ENCODE measurements around the gene TWF2. TPM values are rescaled to one million over a fixed set of nuclear protein-coding genes. Genes with fewer than 3 reads are reported as not detected.

TWF2 gene
- total RNA-seq, result 113 and 128 TPM in 2 replicates

DNA sequence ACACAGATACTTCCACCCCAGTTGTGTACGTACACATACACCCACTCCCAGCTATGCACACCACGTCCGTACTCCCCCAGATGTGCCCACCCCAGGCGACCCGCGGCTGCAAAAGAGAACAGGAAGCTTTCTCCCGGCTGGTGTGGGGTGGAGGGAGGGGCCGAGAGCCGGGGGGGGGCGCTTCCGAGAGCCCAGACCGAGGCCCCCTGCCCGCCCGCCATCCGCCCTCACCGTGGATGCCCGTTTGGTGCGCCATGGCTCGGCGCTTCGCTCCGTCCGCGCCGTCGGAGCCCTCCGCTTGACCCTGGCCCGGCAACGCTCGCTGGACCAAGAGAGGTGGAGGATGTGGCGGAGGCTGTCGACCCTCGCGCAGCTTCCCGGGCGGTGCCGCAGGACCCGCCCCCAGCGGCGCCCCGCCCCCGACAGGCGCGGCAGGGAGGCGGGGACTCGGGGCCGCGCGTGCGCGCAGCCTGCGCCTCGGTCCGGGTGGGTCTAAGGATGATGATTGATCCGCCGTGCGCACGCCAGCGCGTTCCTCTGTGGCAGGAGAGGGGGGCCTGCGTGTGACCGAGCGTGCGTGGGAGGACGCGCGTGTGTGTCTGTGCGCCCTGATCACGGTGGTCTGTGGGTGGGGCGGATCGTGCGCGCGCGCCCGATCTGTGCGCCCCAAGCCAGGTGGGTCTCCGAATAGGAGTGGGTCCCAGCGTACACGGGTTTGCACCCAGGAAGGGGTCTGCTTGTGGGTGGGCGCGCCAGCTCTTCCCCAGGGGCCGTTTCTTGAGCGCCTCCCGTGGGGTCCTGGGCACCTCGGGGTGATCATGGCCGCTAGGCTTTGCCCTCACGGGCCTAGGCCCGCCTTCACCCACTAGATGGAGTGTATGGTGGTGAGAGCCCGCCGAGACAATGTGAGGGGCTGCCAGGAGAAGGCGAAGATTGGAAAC, at the start of gene TWF2:
Gene TWF2 (minus strand): TSS at position 398 of the 941 bp plus-strand sequence. CDS start 142 bp downstream, at position 256.

DNA sequence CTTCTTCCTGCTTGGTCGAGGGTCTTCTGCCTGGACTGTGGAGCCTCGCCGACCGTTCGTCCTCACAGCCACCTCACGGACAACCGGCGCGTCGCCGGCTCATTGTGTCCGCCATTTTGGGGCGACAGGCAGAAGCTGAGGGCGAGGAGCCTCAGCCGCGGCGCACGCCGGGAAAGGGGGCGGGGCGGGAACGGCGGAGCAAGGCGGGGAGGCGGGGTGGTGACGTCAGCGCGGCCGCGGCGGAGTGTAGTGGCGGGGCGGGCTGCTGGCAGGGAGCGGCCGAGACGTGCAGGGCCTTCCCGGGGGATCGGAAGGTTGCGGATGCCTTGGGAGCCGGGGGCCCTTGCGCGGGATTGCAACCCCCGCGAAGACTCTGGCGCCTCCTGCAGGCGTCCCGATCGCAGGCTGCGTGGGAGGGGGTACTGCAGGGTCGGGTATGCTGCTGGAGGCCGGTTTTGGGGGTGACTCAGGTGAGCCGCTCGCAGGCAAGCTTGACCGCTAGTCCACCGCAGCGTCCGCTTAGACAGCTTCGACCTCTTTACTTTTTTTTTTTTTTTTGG, 39.6 kb upstream of the TWF2 start, which contains the start of gene WDR82:
Gene WDR82 (minus strand): TSS at position 140 of the 560 bp plus-strand sequence. CDS start 288 bp downstream, outside the sequence.

DNA sequence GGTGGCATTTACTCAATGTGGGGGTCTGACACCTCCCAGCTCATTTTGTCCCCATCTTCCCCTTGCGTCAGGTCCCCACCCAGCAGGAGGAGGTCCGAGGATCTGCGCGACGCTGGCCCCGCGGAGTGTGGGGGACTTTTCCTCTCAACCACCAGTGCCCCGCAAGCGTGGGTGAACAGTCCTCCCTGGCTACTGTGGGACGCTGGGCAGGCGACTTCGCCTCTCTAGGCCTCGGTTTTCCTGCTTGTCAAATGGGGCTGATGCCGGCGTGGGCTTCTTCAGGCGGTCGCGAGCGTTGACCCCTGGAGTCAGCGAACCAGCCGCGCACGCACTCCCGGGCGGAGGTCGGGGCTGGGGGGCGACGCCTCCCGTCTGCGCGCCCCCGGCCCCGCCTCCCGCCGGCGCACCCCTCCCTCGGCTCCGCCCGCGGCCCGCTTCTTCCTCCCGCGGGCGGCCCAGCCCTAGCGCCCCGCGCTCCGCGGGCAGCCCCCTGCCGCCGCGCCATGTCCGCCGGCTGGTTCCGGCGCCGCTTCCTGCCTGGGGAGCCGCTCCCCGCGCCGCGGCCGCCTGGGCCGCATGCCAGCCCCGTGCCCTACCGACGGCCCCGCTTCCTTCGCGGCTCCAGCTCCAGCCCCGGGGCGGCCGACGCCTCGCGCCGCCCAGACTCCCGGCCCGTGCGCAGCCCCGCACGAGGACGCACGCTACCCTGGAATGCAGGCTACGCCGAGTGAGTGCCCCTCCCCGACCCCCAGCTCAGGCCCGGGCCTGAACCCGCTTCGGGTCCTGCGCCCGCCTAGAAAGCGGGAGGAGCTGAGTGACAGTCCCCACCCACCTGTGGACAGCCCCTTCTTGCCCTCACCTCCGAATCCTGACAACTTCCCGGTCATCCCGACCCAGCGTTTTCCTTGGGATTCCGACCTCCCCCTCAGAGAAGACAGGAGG, 6.6 kb upstream of the TWF2 start, which contains the start of gene PPM1M:
Gene PPM1M (plus strand): TSS at position 438 of the 942 bp plus-strand sequence. CDS start 66 bp downstream, at position 504.

DNA sequence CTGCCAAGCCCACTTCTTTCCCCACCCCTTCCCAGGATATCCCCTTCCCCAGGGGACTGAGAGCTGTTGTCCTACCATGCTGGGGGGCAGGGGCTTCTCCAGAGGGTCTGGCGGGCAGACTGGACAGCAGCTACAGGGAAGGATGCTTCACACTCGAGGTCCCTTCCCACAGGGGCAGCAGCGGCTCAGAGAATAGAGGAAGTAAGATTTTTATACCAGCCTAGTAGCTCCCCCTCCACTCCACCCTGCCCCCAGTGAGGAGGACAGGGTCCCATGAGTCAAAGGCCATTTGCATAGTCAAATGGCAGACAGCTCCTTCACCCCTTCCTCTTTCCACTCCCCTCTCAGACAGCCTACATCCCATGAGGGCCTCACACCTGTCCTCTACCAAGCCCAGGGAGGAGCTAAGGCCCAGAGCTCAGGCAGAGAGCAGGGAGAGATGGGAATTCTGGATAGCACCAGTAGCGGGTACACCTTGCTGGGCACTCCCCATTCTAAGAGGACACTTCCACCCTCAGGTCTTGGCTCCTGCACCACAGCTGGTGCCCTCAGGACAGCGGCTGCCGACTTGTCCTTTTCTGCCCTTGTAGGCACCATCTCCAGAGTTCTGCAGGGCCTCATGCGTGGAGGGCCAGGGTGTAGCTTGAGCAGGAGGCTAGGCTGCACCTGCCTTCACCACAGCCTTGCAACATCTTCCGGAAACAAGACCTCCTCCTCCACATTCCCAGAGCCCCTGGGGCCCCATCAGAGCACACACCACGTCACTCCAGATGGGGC, 13.3 kb downstream of the TWF2 start, which contains the start of gene TLR9:
Gene TLR9 (minus strand): TSS at position 194 of the 777 bp plus-strand sequence. CDS start 116 bp downstream, at position 78.

DNA sequence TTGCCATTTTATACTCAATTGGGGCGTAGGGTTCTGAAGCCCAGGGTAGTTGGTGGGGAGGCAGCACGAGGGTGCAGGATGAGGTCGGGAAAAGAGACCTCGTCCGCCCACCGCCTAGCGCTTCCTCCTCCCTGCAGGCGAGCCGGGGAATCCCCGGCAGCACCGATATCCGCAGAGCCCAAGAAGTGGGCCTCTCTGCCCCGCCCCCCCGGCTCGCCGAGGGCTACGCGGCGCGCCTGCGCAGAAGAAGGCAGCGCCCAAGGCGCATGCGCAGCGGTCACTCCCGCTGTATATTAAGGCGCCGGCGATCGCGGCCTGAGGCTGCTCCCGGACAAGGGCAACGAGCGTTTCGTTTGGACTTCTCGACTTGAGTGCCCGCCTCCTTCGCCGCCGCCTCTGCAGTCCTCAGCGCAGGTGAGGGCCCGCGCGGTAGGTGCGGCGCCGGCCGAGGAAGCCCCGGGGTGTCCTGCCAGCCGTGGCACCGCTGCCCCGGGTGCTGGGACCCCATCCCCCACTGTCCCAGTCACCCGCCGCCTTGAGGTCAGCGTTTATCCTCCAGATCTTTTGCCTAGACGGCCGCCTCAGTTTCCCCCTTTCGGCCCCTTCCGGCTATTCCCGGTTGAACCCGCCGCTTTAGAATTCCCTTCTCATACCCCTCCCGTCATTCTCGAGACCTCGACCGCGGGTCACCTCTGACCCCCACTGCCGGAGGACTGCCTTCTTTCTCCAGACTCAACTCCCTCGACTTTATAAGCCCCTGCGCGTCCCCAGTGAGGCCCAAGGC, 40.9 kb downstream of the TWF2 start, which contains the start of gene ALAS1:
Gene ALAS1 (plus strand): TSS at position 319 of the 784 bp plus-strand sequence. CDS start 1,082 bp downstream, outside the sequence.

Other genes with a start within 250 kb of the TWF2 start
- 1,720 and 2,013 TPM in 2 replicates for gene RPL29, start 243.3 kb downstream of the TWF2 start, total RNA-seq
- 12.2 and 17.1 TPM in 2 replicates for gene DUSP7, start 182.6 kb downstream of the TWF2 start, total RNA-seq
- gene POC1A, start 84.7 kb downstream of the TWF2 start, total RNA-seq, result 1.1 and 4.7 TPM in 2 replicates
- gene ALAS1, start 41.0 kb downstream of the TWF2 start, total RNA-seq, result 22.7 and 29.6 TPM in 2 replicates
- not detected in 2 replicates for gene TLR9, start 13.5 kb downstream of the TWF2 start, total RNA-seq
- 11.7 and 12.5 TPM in 2 replicates for gene PPM1M, start 6.6 kb upstream of the TWF2 start, total RNA-seq
- 44.7 and 49.6 TPM in 2 replicates for gene WDR82, start 39.5 kb upstream of the TWF2 start, total RNA-seq
- 6.7 and 8.4 TPM in 2 replicates for gene GLYCTK, start 48.7 kb upstream of the TWF2 start, total RNA-seq
- 2.3 and 2.9 TPM in 2 replicates for gene DNAH1, start 77.2 kb upstream of the TWF2 start, total RNA-seq
- gene BAP1, start 170.8 kb upstream of the TWF2 start, total RNA-seq, result 44.2 and 50.5 TPM in 2 replicates
- 2.2 and 2.3 TPM in 2 replicates for gene PHF7, start 171.5 kb upstream of the TWF2 start, total RNA-seq
- under 0.01 and 0.49 TPM in 2 replicates for gene SEMA3G, start 205.9 kb upstream of the TWF2 start, total RNA-seq
- gene TNNC1, start 214.9 kb upstream of the TWF2 start, total RNA-seq, result not detected in 2 replicates
- gene NISCH, start 216.4 kb upstream of the TWF2 start, total RNA-seq, result 29.8 and 30.5 TPM in 2 replicates

Data from cardiac atrium fibroblast (primary cell).